Uterine smooth muscle cell (primary cell): ENCODE measurements around the gene TIGIT. TPM values are rescaled to one million over a fixed set of nuclear protein-coding genes. Genes with fewer than 3 reads are reported as not detected.

Source experiments
- total RNA-seq: library from RNA; depleted of rRNA; stranded (reverse); fragments of >200 nt; gene quantifications from 2 replicates; pipeline ENCODE4 v1.2.3, GENCODE V29; 2014

TIGIT gene
- not detected in 2 replicates for total RNA-seq

DNA sequence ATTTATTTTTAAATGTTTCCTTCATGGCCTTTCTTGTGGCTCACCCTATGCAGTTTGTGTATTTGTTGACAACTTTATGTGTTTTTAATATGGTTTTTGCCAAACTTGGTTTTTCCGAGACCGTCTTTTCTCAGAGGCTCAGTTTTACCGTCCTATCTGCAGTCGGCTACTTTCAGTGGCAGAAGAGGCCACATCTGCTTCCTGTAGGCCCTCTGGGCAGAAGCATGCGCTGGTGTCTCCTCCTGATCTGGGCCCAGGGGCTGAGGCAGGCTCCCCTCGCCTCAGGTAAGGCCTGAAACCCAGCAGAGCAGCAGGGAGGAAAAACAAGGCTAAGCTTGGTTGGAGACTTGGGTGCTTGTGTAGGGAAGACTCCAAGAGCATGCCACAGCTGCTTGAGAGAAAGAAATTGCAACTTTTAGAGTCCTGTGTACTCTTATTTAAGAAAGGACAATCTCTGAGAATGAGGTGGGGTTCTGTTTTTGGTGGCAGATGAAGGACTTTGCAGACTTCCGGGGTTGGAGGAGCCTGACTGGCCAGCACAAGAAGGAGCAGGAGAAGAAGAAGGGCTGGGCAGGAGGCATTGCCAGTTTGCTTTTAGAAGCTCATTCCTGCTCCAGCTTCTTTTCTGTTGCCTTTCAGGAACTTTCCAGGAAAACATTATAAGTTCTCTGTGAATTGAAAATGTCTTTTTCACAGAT, at the start of gene TIGIT:
Gene TIGIT, plus strand, starts transcription at position 191 of the 698 bp plus-strand sequence. Its CDS starts 34 bp downstream, at position 225.

Other genes starting within 250 kb of the TIGIT start
- gene CCDC191, start 237.5 kb upstream of the TIGIT start, total RNA-seq, result 1.2 and 2.5 TPM in 2 replicates
- gene QTRT2, start 237.3 kb upstream of the TIGIT start, total RNA-seq, result 14.1 and 23.4 TPM in 2 replicates
- gene DRD3, start 115.0 kb upstream of the TIGIT start, total RNA-seq, result not detected in 2 replicates
- gene ZNF80, start 56.5 kb upstream of the TIGIT start, total RNA-seq, result not detected in 2 replicates